Astrocyte of the spinal cord (primary cell): ENCODE measurements around the gene MKKS.
"Not testable (repeated sequence)": the region's sequence is repeated elsewhere in the genome, so short reads cannot be mapped to it uniquely, and the experiment has no call there.

Experiments used
- DNase-seq: peaks from one replicate; pipeline ENCODE4 v3.0.0; 2011; ENCODE audit warnings: low read depth, low spot score
- H3K4me3 ChIP-seq: 2 replicates; pipeline ENCODE4 v1.5.1; 2011; ENCODE audit warnings: low read depth, mild to moderate bottlenecking, low read length, moderate library complexity
- in situ Hi-C: cut with HindIII; loops from 2 replicates; pipeline ENCODE4 v1.10.0; 2017; ENCODE audit warnings: low sequenced_read_pairs
- TF ChIP-seq, protein P1 (sequence below): IDR thresholded peaks from 2 replicates; pipeline ENCODE4 v1.5.1; 2012; ENCODE audit warnings: low read depth, mild to moderate bottlenecking, low read length, inconsistent platforms

Gene MKKS

GRCh38 chr20:10427060-10427692 is 6.8 kb downstream of the MKKS start:
- H3K4me3 ChIP-seq = no peak overlapping the region
- DNase-seq = peak; percentile 80
- TF ChIP-seq, protein P1, sequence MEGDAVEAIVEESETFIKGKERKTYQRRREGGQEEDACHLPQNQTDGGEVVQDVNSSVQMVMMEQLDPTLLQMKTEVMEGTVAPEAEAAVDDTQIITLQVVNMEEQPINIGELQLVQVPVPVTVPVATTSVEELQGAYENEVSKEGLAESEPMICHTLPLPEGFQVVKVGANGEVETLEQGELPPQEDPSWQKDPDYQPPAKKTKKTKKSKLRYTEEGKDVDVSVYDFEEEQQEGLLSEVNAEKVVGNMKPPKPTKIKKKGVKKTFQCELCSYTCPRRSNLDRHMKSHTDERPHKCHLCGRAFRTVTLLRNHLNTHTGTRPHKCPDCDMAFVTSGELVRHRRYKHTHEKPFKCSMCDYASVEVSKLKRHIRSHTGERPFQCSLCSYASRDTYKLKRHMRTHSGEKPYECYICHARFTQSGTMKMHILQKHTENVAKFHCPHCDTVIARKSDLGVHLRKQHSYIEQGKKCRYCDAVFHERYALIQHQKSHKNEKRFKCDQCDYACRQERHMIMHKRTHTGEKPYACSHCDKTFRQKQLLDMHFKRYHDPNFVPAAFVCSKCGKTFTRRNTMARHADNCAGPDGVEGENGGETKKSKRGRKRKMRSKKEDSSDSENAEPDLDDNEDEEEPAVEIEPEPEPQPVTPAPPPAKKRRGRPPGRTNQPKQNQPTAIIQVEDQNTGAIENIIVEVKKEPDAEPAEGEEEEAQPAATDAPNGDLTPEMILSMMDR = peak; percentile 87
- in situ Hi-C loops = no loop called here

- in situ Hi-C loops = no loop called here
- DNase-seq = no peak
- TF ChIP-seq, protein P1 = no peak
- H3K4me3 ChIP-seq = no peak overlapping the region
These were observed 10.3 kb downstream of the MKKS start for GRCh38 chr20:10423735-10424134.

GRCh38 chr20:10419550-10420133 is 14.4 kb downstream of the MKKS start:
- TF ChIP-seq, protein P1 = no peak
- peak; percentile 36 for DNase-seq
- no peak overlapping the region for H3K4me3 ChIP-seq
- in situ Hi-C loops = no loop called here

DNA sequence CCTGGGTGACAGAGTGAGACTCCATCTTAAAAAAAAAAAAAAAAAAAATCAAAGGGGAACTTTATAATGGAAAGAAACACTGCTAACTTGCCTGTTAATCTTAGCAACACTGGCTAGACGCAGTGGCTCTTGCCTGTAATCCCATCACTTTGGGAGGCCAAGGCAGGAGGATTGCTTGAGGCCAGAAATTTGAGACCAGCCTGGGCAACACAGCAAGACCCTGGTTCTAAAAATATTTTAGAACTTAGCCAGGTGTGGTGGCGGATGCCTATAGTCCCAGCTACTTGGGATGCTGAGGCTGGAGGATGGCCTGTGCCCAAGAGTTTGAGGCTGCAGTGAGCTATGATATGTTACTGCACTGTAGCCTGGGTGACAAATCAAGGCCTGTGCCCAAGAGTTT is 16.8 kb downstream of the MKKS start:
- not testable (repeated sequence) for DNase-seq, H3K4me3 ChIP-seq

DNA sequence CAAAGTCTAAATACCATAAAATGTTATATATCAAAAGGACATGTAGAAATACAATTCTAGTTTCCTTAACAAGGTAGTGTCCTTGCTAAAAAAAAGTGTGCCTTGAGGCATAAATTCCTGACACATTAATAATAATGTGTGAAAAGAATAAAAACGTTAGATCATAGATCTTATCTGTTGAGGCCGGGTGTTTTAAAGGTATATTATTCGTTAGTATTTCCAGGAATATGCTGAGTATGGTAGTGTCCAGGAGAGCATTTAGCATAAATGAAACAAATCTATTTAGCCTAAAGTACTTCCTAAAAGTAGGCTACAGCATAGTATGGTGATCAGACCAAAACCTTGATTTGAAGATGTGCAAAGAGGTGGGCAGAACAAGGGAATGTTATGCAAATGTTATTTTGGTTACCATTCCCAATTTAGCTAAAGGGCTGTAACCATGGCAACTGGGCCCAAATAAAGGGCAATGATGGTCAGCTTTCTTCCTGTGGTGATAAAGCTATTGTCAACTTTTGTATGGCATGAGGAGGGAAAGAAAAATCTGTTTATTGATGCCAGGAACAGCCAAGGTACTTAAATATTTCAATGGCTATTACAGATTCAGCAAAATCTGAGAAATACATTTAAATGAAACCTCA is 18.9 kb downstream of the MKKS start:
- no peak for DNase-seq
- TF ChIP-seq, protein P1 = no peak
- in situ Hi-C loops = no loop called here
- no peak overlapping the region for H3K4me3 ChIP-seq

More for the DNA sequence above, 16.8 kb downstream of the MKKS start:
- in situ Hi-C loops = not testable (repeated sequence)

DNA sequence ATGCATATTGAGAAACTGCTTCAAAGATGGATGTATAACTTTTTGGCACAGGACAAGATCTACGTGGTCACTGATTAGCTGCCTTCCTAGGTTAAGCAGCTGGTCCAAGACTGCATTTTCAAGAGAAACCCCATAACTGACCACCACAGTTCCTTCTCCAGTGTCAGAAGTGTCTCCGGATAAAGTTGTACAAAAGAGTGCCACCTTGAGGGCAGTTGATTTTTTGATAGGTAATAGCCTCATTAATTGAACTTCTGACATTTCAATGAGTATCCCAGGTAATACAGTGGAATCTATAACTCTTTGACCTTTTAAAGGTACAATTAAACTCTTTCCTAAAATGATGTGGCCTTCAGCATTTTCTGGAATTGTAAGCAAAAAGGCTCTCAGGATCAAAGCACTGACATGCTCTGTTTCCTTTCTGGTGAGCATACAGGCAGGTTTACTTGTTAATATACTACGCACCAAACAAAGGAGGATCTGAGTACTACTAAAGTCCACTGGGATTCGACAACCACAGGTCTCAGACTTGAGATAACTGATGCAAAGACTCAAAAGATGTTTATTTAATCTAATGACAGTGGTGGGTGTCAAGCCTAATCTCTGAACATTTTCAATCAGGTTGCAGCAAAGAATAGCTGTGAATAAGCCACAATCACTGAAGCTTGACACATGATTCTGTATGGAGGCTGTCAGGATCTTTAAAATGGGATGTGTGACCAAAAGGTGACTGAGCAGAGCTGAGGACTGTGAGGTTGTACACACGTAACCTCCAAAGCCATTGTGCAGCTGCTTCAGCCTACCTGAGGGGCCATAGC is 21.2 kb downstream of the MKKS start:
- no peak overlapping the region for H3K4me3 ChIP-seq
- in situ Hi-C loops = no loop called here
- TF ChIP-seq, protein P1 = peak; percentile 28
- DNase-seq = peak; percentile 14
